GM18909 (cell line): ENCODE measurements around the gene RNLS.

Experiments used
- ATAC-seq: cut with Tn5 transposase; IDR thresholded peaks from one replicate; pipeline ENCODE4 v1.9.1; 2021; ENCODE audit warnings: mild to moderate bottlenecking; ENCODE audit not compliant: unreplicated experiment, poor library complexity

Gene RNLS

GRCh38 chr10:88409236-88409635 is 173.9 kb downstream of the RNLS start:
- no peak for ATAC-seq

- ATAC-seq = no peak
Observed at GRCh38 chr10:88408096-88408495, 175.0 kb downstream of the RNLS start.

- ATAC-seq = no peak
Observed at GRCh38 chr10:88404133-88404532, 179.0 kb downstream of the RNLS start.

- no peak for ATAC-seq
Observed at GRCh38 chr10:88401671-88402347, 181.3 kb downstream of the RNLS start.

- ATAC-seq = no peak
Observed at GRCh38 chr10:88399240-88399639, 183.9 kb downstream of the RNLS start.

GRCh38 chr10:88395677-88396076 is 187.4 kb downstream of the RNLS start:
- ATAC-seq = no peak

GRCh38 chr10:88392222-88392621 is 190.9 kb downstream of the RNLS start:
- ATAC-seq = peak; percentile 88

- ATAC-seq = no peak
Observed at GRCh38 chr10:88390041-88390440, 193.1 kb downstream of the RNLS start.

GRCh38 chr10:88389456-88389855 is 193.7 kb downstream of the RNLS start:
- no peak for ATAC-seq

GRCh38 chr10:88388324-88388723 is 194.8 kb downstream of the RNLS start:
- ATAC-seq = no peak

GRCh38 chr10:88386821-88387773 is 196.0 kb downstream of the RNLS start:
- ATAC-seq = peak; percentile 35

GRCh38 chr10:88386204-88386788 is 196.8 kb downstream of the RNLS start:
- peak; percentile 51 for ATAC-seq

GRCh38 chr10:88385601-88386203 is 197.4 kb downstream of the RNLS start:
- peak; percentile 75 for ATAC-seq

GRCh38 chr10:88383276-88383675 is 199.8 kb downstream of the RNLS start:
- ATAC-seq = no peak

GRCh38 chr10:88382699-88383098 is 200.4 kb downstream of the RNLS start:
- ATAC-seq = no peak

GRCh38 chr10:88379575-88379974 is 203.5 kb downstream of the RNLS start:
- no peak for ATAC-seq

GRCh38 chr10:88377510-88377909 is 205.6 kb downstream of the RNLS start:
- ATAC-seq = no peak

GRCh38 chr10:88374392-88375175 is 208.5 kb downstream of the RNLS start:
- no peak for ATAC-seq

- no peak for ATAC-seq
Observed at GRCh38 chr10:88372881-88373592, 210.1 kb downstream of the RNLS start.
